NCI-H526 (cell line): ENCODE data around the gene FBXL17.

Experiments
- DNase-seq, 2 experiments: peaks; one replicate each; lab custom pipeline; 2025; lab: John Stamatoyannopoulos, UW

Gene FBXL17

GRCh38 chr5:107860044-107860443 is 521.9 kb downstream of the FBXL17 start:
- no peak for DNase-seq

GRCh38 chr5:107858788-107859187 is 523.1 kb downstream of the FBXL17 start:
- DNase-seq, result no peak

DNA sequence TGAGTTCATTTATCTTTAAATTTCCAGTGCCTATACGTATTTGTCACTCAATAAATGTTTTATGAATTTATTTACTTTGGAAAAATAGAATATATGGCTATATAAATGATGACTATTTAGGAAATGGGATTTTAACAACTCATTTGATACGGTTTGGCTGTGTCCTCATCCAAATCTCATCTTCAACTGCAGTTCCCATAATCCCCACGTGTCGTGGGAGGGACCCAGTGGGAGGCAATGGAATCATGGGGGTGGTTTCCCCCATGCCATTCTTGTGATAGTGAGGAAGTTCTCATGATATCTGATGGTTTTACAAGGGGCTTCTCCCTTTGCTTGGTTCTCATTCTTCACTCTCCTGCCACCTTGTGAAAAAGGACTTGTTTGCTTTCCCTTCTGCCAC is 523.6 kb downstream of the FBXL17 start:
- no peak for DNase-seq

- DNase-seq, result no peak
These were observed 524.1 kb downstream of the FBXL17 start for GRCh38 chr5:107857785-107858184.

GRCh38 chr5:107855171-107855570 is 526.7 kb downstream of the FBXL17 start:
- DNase-seq, result no peak

GRCh38 chr5:107853696-107854095 is 528.2 kb downstream of the FBXL17 start:
- DNase-seq, result no peak

DNA sequence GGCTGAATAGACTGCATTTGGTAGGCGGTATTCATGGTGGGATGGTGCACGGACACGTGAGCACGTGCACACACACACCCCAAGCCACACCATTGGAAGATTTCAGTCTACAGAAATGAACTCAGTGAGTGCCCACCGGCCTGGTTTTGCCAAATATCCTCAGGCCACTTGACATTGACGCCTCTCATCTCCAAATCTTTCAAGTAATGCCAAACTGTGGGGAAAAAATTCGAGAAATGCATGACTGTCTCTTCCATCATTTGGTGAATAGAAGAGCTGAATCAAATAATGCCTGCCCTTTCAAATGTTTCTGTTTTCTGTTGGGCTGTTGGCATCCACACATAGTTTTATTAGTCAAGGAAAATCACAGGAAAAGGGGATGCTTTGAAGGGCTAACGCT is 528.9 kb downstream of the FBXL17 start:
- DNase-seq, result no peak

GRCh38 chr5:107849118-107849517 is 532.8 kb downstream of the FBXL17 start:
- DNase-seq, result no peak

- no peak for DNase-seq
These were observed 541.3 kb downstream of the FBXL17 start for GRCh38 chr5:107840592-107840991.

GRCh38 chr5:107840161-107840560 is 541.7 kb downstream of the FBXL17 start:
- no peak for DNase-seq

- no peak for DNase-seq
These were observed 546.8 kb downstream of the FBXL17 start for GRCh38 chr5:107835096-107835495.

- DNase-seq, result no peak
These were observed 549.2 kb downstream of the FBXL17 start for GRCh38 chr5:107832746-107833145.

GRCh38 chr5:107831612-107832395 is 550.1 kb downstream of the FBXL17 start:
- DNase-seq, result no peak

- DNase-seq, result no peak
These were observed 551.1 kb downstream of the FBXL17 start for GRCh38 chr5:107830750-107831149.

DNA sequence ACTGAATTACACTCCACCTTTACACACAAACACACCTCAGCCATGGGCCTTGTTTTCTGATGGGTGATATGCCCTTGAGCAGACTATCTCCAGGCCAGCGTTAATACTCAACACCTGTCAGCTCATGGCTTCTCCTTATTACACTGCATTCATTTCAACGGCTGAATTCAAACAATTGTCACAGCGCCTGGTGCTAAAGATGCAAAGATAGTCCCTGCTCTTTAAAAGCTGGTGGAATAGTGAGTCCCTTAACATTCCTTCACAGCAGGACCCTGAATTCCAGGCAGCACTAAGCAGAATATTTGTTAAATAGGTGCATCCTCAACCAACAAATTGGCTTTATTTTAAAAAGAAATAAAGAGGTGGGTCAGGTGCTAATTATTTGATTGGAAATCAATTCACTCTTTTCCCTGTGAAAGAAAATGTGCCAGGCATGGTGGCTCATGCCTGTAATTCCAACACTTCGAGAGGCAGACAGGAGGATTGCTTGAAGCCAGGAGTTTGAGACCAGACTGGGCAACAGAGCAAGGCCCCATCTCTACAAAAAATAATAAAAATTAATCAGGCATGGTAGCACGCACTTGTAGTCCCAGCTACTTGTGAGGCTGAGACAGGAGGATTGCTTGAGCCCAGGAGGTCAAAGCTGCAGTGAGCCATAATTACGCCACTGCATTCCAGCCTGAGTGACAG is 555.4 kb downstream of the FBXL17 start:
- DNase-seq, result no peak

- DNase-seq, result no peak
These were observed 557.1 kb downstream of the FBXL17 start for GRCh38 chr5:107824821-107825220.

- no peak for DNase-seq
These were observed 560.6 kb downstream of the FBXL17 start for GRCh38 chr5:107821288-107821687.

- DNase-seq, result no peak
These were observed 561.5 kb downstream of the FBXL17 start for GRCh38 chr5:107820429-107820828.

- DNase-seq, result no peak
These were observed 563.9 kb downstream of the FBXL17 start for GRCh38 chr5:107817951-107818350.

GRCh38 chr5:107817436-107817835 is 564.5 kb downstream of the FBXL17 start:
- DNase-seq, result no peak

- DNase-seq, result no peak
These were observed 566.8 kb downstream of the FBXL17 start for GRCh38 chr5:107815109-107815508.

DNA sequence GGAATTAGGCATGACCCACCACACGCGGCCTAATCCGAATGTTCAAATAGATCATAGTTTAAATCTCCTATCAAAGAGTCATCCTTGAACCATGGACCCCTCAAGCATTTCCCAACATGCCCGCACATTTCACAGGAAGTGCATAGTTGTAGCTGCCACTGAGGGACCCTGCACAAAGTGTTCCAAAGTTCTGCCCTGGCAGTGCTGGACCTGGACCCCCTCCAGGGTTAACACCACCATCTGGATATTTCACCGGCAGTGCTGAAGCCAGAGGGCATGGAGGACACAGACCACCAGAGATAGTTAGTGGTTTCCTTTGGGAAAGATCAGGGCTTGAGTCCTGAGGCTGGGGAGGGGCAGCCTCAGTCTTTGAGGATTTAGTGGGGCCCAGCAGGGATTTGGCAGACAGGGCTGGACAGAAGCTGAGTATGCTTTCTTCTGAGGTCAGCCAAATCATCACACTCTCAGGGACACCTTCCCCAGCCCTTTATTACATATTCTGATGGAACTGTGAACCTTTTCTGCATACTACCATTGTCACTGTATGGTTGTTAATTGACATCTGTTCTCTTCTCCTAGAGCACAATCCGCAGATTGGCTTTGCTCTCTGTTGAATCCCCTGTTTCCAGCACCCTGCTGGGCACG is 567.6 kb downstream of the FBXL17 start:
- no peak for DNase-seq

- no peak for DNase-seq
These were observed 568.3 kb downstream of the FBXL17 start for GRCh38 chr5:107813559-107813958.
